PC-3 (cell line): Measurements from ENCODE around the gene LAMA2. TPM values are rescaled to one million over a fixed set of nuclear protein-coding genes. Genes with fewer than 3 reads are reported as not detected.

ENCODE experiments used
- ATAC-seq: fragments of 200-7000 bp; cut with Tn5 transposase; 2 replicates; pipeline ENCODE4 v1.9.1; 2020; ENCODE audit warnings: mild to moderate bottlenecking, moderate library complexity
- BruUV-seq: library from RNA; stranded (reverse); fragments of 400-500 nt; replicated peaks from 2 replicates; lab custom pipeline; 2021; lab: Mats Ljungman, UMichigan
- CTCF ChIA-PET: fragments of 300-600 bp; sonication (Branson Sonifier 250); formaldehyde crosslinking; loops from one replicate; lab custom pipeline; 2022; ENCODE audit warnings: antibody characterized with exemption; lab: Charles Lee
- POLR2A ChIA-PET: fragments of 300-600 bp; sonication (Branson Sonifier 250); formaldehyde crosslinking; loops from one replicate; lab custom pipeline; 2022; ENCODE audit warnings: antibody characterized with exemption; ENCODE audit not compliant: unreplicated experiment; lab: Charles Lee
- DNase-seq: peaks from one replicate; pipeline ENCODE4 v3.0.0-alpha.2; 2015
- H2AFZ ChIP-seq: fragments of 300-600 bp; sonication (generic); 2 replicates; pipeline ENCODE4 v1.6.0; 2016; ENCODE audit warnings: antibody characterized with exemption, low read length
- H3F3A ChIP-seq: fragments of 300-600 bp; sonication (generic); one replicate; pipeline ENCODE4 v1.6.0; 2017; ENCODE audit warnings: antibody characterized with exemption, low read length, control low read depth, mild to moderate bottlenecking; ENCODE audit not compliant: unreplicated experiment
- H3K27ac ChIP-seq: fragments of 300-600 bp; sonication (generic); 2 replicates; pipeline ENCODE4 v1.5.1; 2016; ENCODE audit warnings: mild to moderate bottlenecking, low read length
- H3K27me3 ChIP-seq: fragments of 300-600 bp; sonication (generic); 2 replicates; pipeline ENCODE4 v1.6.1; 2016; ENCODE audit warnings: low read length, mixed read lengths
- H3K36me3 ChIP-seq: fragments of 300-600 bp; sonication (generic); 2 replicates; pipeline ENCODE4 v1.6.1; 2016; ENCODE audit warnings: low read depth, mixed run types, low read length, mixed read lengths
- H3K4me1 ChIP-seq: fragments of 300-600 bp; sonication (generic); 2 replicates; pipeline ENCODE4 v1.5.1; 2016; ENCODE audit warnings: low read length; ENCODE audit not compliant: insufficient read depth
- H3K4me2 ChIP-seq: fragments of 300-600 bp; sonication (generic); 2 replicates; pipeline ENCODE4 v1.6.0; 2016; ENCODE audit warnings: low read length
- H3K4me3 ChIP-seq: fragments of 300-600 bp; sonication (generic); 2 replicates; pipeline ENCODE4 v1.5.1; 2016; ENCODE audit warnings: mild to moderate bottlenecking, low read length, mixed read lengths
- H3K79me2 ChIP-seq: fragments of 300-600 bp; sonication (generic); 2 replicates; pipeline ENCODE4 v1.6.1; 2017; ENCODE audit warnings: low read length, mixed read lengths
- H3K9ac ChIP-seq: fragments of 300-600 bp; sonication (generic); 2 replicates; pipeline ENCODE4 v1.6.0; 2016; ENCODE audit warnings: mild to moderate bottlenecking, low read length
- H3K9me2 ChIP-seq: fragments of 300-600 bp; sonication (generic); replicated peaks from 2 replicates; pipeline ENCODE4 v1.6.1; 2016; ENCODE audit warnings: mixed run types, low read length, mixed read lengths
- H3K9me3 ChIP-seq: fragments of 300-600 bp; sonication (generic); 2 replicates; pipeline ENCODE4 v1.6.1; 2016; ENCODE audit warnings: low read length, mixed read lengths
- H4K20me1 ChIP-seq: fragments of 300-600 bp; sonication (generic); 2 replicates; pipeline ENCODE4 v1.6.1; 2016; ENCODE audit warnings: low read length, mixed read lengths
- CTCF ChIP-seq: fragments of 300-600 bp; sonication (generic); conservative IDR thresholded peaks from 2 replicates; pipeline ENCODE4 v1.5.1; 2017; ENCODE audit warnings: antibody characterized with exemption, low read depth, mild to moderate bottlenecking, low read length
- EZH2 ChIP-seq: fragments of 300-600 bp; sonication (generic); IDR thresholded peaks from one replicate; pipeline ENCODE4 v1.6.1; 2017; ENCODE audit warnings: antibody characterized with exemption, mild to moderate bottlenecking, low read length; ENCODE audit not compliant: unreplicated experiment
- EZH2phosphoT487 ChIP-seq: fragments of 300-600 bp; sonication (generic); IDR thresholded peaks from 2 replicates; pipeline ENCODE4 v1.6.1; 2018; ENCODE audit warnings: mild to moderate bottlenecking, antibody characterized with exemption, low read length, borderline replicate concordance
- intact Hi-C: fragments of 100-400 bp; cut with micrococcal nuclease; formaldehyde crosslinking; loops from 2 replicates; pipeline ENCODE4 v1.9.0; 2023
- total RNA-seq: library from RNA; depleted of rRNA; stranded (reverse); fragments of >200 nt; gene quantifications from 2 replicates; pipeline ENCODE4 v1.2.3, GENCODE V29; 2014

Gene LAMA2
- total RNA-seq, 1 experiment from 2014 or later, result 0.22 TPM

- Histone ChIP-seq H3F3A (no peaks in the 10 kb centered on the region), H3K4me2 (no peak overlapping the region), H3K4me1 (no peaks in the 10 kb centered on the region), H3K27me3 (no peaks in the 10 kb centered on the region; the same call in 1 of the 2 replicates), H3K36me3 (no peaks in the 10 kb centered on the region), H2AFZ (no peak overlapping the region), H3K79me2 (no peaks in the 10 kb centered on the region), H3K4me3 (no peak overlapping the region), H3K9ac (no peak overlapping the region), H3K9me2 (no peaks in the 10 kb centered on the region), H4K20me1 (no peaks in the 10 kb centered on the region), H3K27ac (no peak overlapping the region), H3K9me3 (no peaks in the 10 kb centered on the region)
- no TSS peak for BruUV-seq
- POLR2A ChIA-PET, result no interaction called here
- CTCF ChIA-PET, result no interaction called here
- DNase-seq (no peak), ATAC-seq (no peak)
- intact Hi-C loops, result no loop called here
- no peak for TF ChIP-seq EZH2phosphoT487
- TF ChIP-seq EZH2, result no peak
- no peak for TF ChIP-seq CTCF
Observed at GRCh38 chr6:129014302-129014701, 131.4 kb downstream of the LAMA2 start.

- Histone ChIP-seq H3K79me2 (no peaks in the 10 kb centered on the region), H3K4me1 (no peaks in the 10 kb centered on the region), H3K4me3 (no peak overlapping the region), H3K36me3 (no peaks in the 10 kb centered on the region), H3K9me2 (no peaks in the 10 kb centered on the region), H3K27me3 (no peaks in the 10 kb centered on the region), H2AFZ (no peak overlapping the region), H3K27ac (no peak overlapping the region), H3K9ac (no peak overlapping the region), H3K9me3 (no peaks in the 10 kb centered on the region), H3F3A (no peaks in the 10 kb centered on the region), H3K4me2 (no peak overlapping the region), H4K20me1 (no peaks in the 10 kb centered on the region)
- BruUV-seq, result no TSS peak
- ATAC-seq (no peak), DNase-seq (no peak)
- ChIA-PET CTCF (no interaction called here), POLR2A (no interaction called here)
- intact Hi-C loops, result no loop called here
- TF ChIP-seq CTCF, result no peak
- TF ChIP-seq EZH2, result no peak
- TF ChIP-seq EZH2phosphoT487, result no peak
Observed at GRCh38 chr6:129015721-129016120, 132.8 kb downstream of the LAMA2 start.

GRCh38 chr6:129016844-129017243, 133.9 kb downstream of the LAMA2 start:
- Histone ChIP-seq H2AFZ (no peak overlapping the region), H3K4me2 (no peak overlapping the region), H3K9me2 (no peaks in the 10 kb centered on the region), H3K4me3 (no peak overlapping the region), H3F3A (no peaks in the 10 kb centered on the region), H3K79me2 (no peaks in the 10 kb centered on the region), H3K27ac (no peak overlapping the region), H3K4me1 (no peaks in the 10 kb centered on the region), H3K27me3 (no peaks in the 10 kb centered on the region), H3K36me3 (no peaks in the 10 kb centered on the region), H3K9me3 (no peaks in the 10 kb centered on the region), H4K20me1 (no peaks in the 10 kb centered on the region), H3K9ac (no peak overlapping the region)
- POLR2A ChIA-PET, result no interaction called here
- CTCF ChIA-PET, result interaction anchor here (0.6 kb wide), 1 partner anchor 16 kb away, joined by 4 read pairs; no protein-coding TSS in a partner anchor
- intact Hi-C loops, result no loop called here
- TF ChIP-seq EZH2, result no peak
- no peak for TF ChIP-seq EZH2phosphoT487
- no peak for TF ChIP-seq CTCF
- DNase-seq (no peak), ATAC-seq (no peak)
- BruUV-seq, result no TSS peak
